ENCODE results near the gene TECTA.

TECTA gene

GRCh38 chr11:121180183-121180582, 79.1 kb downstream of the TECTA start:
- TF ChIP-seq CTCF (IDR thresholded peaks at IDR 0.05; ENCODE audit: low read depth, low read length), result no peak

GRCh38 chr11:121188776-121189175, 87.7 kb downstream of the TECTA start:
- in situ Hi-C loops (cut with HindIII; ENCODE audit: low sequenced_read_pairs), result no loop called here
- no peak overlapping the region for H3K4me3 ChIP-seq (ENCODE audit: low read depth, low read length)
- TF ChIP-seq CTCF (IDR thresholded peaks at IDR 0.05; ENCODE audit: low read depth, low read length), result no peak
- no peak for DNase-seq (ENCODE audit: low read depth, low spot score)

More at GRCh38 chr11:121180183-121180582, 79.1 kb downstream of the TECTA start:
- no peak overlapping the region for H3K4me3 ChIP-seq (ENCODE audit: low read depth, low read length)
- in situ Hi-C loops (cut with HindIII; ENCODE audit: low sequenced_read_pairs), result no loop called here
- no peak for DNase-seq (ENCODE audit: low read depth, low spot score)

- in situ Hi-C loops (cut with HindIII; ENCODE audit: low sequenced_read_pairs), result no loop called here
- H3K4me3 ChIP-seq (ENCODE audit: low read depth, low read length), result no peak overlapping the region
- TF ChIP-seq CTCF (IDR thresholded peaks at IDR 0.05; ENCODE audit: low read depth, low read length), result no peak
- DNase-seq (ENCODE audit: low read depth, low spot score), result no peak
Observed at GRCh38 chr11:121191818-121192217, 90.8 kb downstream of the TECTA start.

- DNase-seq (ENCODE audit: low read depth, low spot score), result peak; percentile 65
- in situ Hi-C loops (cut with HindIII; ENCODE audit: low sequenced_read_pairs), result no loop called here
- peak; percentile 77 for TF ChIP-seq CTCF (IDR thresholded peaks at IDR 0.05; ENCODE audit: low read depth, low read length)
- H3K4me3 ChIP-seq (ENCODE audit: low read depth, low read length), result no peak overlapping the region
Observed at GRCh38 chr11:121194731-121195596, 93.9 kb downstream of the TECTA start.

- TF ChIP-seq CTCF (IDR thresholded peaks at IDR 0.05; ENCODE audit: low read depth, low read length), result no peak
Observed at GRCh38 chr11:121198491-121198890, 97.4 kb downstream of the TECTA start.

GRCh38 chr11:121199516-121199915, 98.5 kb downstream of the TECTA start:
- H3K4me3 ChIP-seq (ENCODE audit: low read depth, low read length), result no peak overlapping the region
- TF ChIP-seq CTCF (IDR thresholded peaks at IDR 0.05; ENCODE audit: low read depth, low read length), result no peak
- DNase-seq (ENCODE audit: low read depth, low spot score), result no peak
- in situ Hi-C loops (cut with HindIII; ENCODE audit: low sequenced_read_pairs), result no loop called here

More at GRCh38 chr11:121198491-121198890, 97.4 kb downstream of the TECTA start:
- DNase-seq (ENCODE audit: low read depth, low spot score), result no peak
- H3K4me3 ChIP-seq (ENCODE audit: low read depth, low read length), result no peak overlapping the region
- in situ Hi-C loops (cut with HindIII; ENCODE audit: low sequenced_read_pairs), result no loop called here
